ENCODE results near the gene LYZL6.

The LYZL6 gene

GRCh38 chr17:35927714-35928113 lies 15.8 kb downstream of the LYZL6 start:
- H3K4me1 ChIP-seq (ENCODE audit: control insufficient read depth, insufficient read depth, low read length, poor library complexity, severe bottlenecking): peaks cover 6% of the 10 kb centered on the region
- no peak overlapping the region for H3K4me3 ChIP-seq (ENCODE audit: insufficient read depth, low read depth, low read length, poor library complexity, severe bottlenecking)
- H3K36me3 ChIP-seq (ENCODE audit: control insufficient read depth, insufficient read depth, low read length): no peaks in the 10 kb centered on the region
- no peaks in the 10 kb centered on the region for H3K9me3 ChIP-seq (ENCODE audit: control insufficient read depth, low read length)
- no peak overlapping the region for H3K27ac ChIP-seq (ENCODE audit: insufficient read depth, low read length, poor library complexity, severe bottlenecking)
- DNase-seq: no peak
- H3K27me3 ChIP-seq (replicated peaks; ENCODE audit: control insufficient read depth, insufficient read depth, low read length, poor library complexity, severe bottlenecking): no peaks in the 10 kb centered on the region

DNA sequence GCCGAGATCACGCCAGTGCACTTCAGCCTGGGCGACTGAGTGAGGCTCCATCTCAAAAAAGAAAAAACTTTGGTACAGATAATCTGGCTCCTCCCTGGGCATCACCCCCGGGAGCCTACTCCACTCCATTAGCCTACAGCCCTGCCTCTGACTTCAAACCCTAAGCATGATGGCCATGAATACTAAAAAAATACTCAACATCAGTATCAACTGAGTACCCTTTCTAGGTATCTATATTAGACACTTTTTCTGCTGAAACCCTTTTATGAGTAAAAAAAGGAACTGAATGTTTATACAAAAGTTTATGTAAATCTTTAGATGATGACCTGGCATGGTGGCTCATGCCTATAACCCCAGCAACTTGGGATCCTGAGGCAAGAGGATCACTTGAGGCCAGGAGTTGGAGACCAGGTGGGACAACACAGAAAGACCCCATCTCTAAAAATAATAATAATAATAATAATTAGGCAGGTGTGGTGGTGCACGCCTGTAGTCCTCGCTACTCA lies 19.9 kb downstream of the LYZL6 start:
- Histone ChIP-seq H3K27ac (ENCODE audit: insufficient read depth, low read length, poor library complexity, severe bottlenecking) (no peak overlapping the region), H3K27me3 (replicated peaks; ENCODE audit: control insufficient read depth, insufficient read depth, low read length, poor library complexity, severe bottlenecking) (no peaks in the 10 kb centered on the region)

DNA sequence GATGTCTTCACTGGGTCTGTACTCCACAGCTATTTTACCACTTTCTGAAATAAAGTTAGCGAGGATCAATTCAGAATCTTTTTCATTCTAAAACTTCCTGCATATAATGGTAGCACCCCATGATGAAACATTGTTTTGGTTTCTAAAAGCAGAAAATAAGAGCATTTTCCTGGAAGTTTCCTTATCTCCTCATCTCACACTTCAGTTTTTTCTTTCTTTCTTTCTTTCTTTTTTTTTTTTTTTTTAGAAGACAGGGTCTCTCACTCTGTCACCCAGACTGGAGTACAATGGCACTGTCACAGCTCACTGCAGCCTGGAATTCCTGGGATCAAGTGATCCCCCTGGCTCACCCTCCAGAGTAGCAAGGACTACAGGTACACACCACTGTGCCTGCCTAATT lies 23.3 kb downstream of the LYZL6 start:
- no peak overlapping the region for H3K4me3 ChIP-seq (ENCODE audit: insufficient read depth, low read depth, low read length, poor library complexity, severe bottlenecking)
- H3K36me3 ChIP-seq (ENCODE audit: control insufficient read depth, insufficient read depth, low read length): no peaks in the 10 kb centered on the region
- no peak overlapping the region for H3K27ac ChIP-seq (ENCODE audit: insufficient read depth, low read length, poor library complexity, severe bottlenecking)
- H3K4me1 ChIP-seq (ENCODE audit: control insufficient read depth, insufficient read depth, low read length, poor library complexity, severe bottlenecking): no peaks in the 10 kb centered on the region
- H3K9me3 ChIP-seq (ENCODE audit: control insufficient read depth, low read length): no peaks in the 10 kb centered on the region
- DNase-seq: no peak
- no peaks in the 10 kb centered on the region for H3K27me3 ChIP-seq (replicated peaks; ENCODE audit: control insufficient read depth, insufficient read depth, low read length, poor library complexity, severe bottlenecking)

More for the DNA sequence above, 19.9 kb downstream of the LYZL6 start:
- Histone ChIP-seq H3K9me3 (ENCODE audit: control insufficient read depth, low read length) (no peaks in the 10 kb centered on the region), H3K4me1 (ENCODE audit: control insufficient read depth, insufficient read depth, low read length, poor library complexity, severe bottlenecking) (no peaks in the 10 kb centered on the region), H3K4me3 (ENCODE audit: insufficient read depth, low read depth, low read length, poor library complexity, severe bottlenecking) (no peak overlapping the region), H3K36me3 (ENCODE audit: control insufficient read depth, insufficient read depth, low read length) (no peaks in the 10 kb centered on the region)
- no peak for DNase-seq

- no peaks in the 10 kb centered on the region for H3K36me3 ChIP-seq (ENCODE audit: control insufficient read depth, insufficient read depth, low read length)
- H3K4me1 ChIP-seq (ENCODE audit: control insufficient read depth, insufficient read depth, low read length, poor library complexity, severe bottlenecking): no peaks in the 10 kb centered on the region
- H3K27ac ChIP-seq (ENCODE audit: insufficient read depth, low read length, poor library complexity, severe bottlenecking): no peak overlapping the region
- no peak for DNase-seq
- H3K27me3 ChIP-seq (replicated peaks; ENCODE audit: control insufficient read depth, insufficient read depth, low read length, poor library complexity, severe bottlenecking): no peaks in the 10 kb centered on the region
- H3K4me3 ChIP-seq (ENCODE audit: insufficient read depth, low read depth, low read length, poor library complexity, severe bottlenecking): no peak overlapping the region
- no peaks in the 10 kb centered on the region for H3K9me3 ChIP-seq (ENCODE audit: control insufficient read depth, low read length)
Observed at GRCh38 chr17:35918665-35919064, 24.8 kb downstream of the LYZL6 start.

DNA sequence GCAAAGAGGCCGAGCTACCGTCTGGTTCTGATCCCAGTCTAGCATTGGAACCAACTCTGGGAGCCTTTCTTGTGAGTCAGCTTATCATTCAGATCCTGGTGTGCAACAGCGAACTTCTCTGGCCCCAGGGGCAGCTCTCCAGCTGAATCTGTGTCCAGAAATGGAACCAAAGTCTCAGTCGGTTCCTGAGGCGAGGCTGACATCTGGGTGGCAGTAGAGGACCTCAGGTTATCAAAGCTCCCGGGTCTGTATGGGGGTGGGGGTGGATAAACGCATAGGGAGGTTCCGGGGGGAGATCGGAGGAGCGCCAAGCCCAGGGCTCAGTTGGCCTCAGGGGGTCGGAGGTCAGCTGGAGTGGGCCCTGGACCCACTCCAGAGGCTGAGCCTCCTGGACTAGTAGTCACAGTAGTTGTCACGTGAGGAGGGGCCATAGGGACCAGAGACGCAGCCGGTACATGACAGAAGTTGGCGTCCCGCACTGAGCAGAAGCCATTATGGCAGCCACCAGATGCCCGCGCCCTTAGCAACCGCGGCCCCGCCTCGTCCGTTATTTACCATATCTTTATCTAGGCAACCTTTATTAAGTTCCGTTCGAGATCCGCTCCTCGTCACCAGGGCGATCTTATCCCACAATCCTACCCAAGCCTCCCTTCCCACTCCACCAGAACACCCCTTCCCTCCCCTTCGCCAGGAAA lies 25.8 kb downstream of the LYZL6 start:
- Histone ChIP-seq H3K27ac (ENCODE audit: insufficient read depth, low read length, poor library complexity, severe bottlenecking) (no peak overlapping the region), H3K36me3 (ENCODE audit: control insufficient read depth, insufficient read depth, low read length) (no peaks in the 10 kb centered on the region), H3K9me3 (ENCODE audit: control insufficient read depth, low read length) (no peaks in the 10 kb centered on the region), H3K4me3 (ENCODE audit: insufficient read depth, low read depth, low read length, poor library complexity, severe bottlenecking) (no peak overlapping the region), H3K4me1 (ENCODE audit: control insufficient read depth, insufficient read depth, low read length, poor library complexity, severe bottlenecking) (no peaks in the 10 kb centered on the region), H3K27me3 (replicated peaks; ENCODE audit: control insufficient read depth, insufficient read depth, low read length, poor library complexity, severe bottlenecking) (no peaks in the 10 kb centered on the region)
- DNase-seq: no peak

DNA sequence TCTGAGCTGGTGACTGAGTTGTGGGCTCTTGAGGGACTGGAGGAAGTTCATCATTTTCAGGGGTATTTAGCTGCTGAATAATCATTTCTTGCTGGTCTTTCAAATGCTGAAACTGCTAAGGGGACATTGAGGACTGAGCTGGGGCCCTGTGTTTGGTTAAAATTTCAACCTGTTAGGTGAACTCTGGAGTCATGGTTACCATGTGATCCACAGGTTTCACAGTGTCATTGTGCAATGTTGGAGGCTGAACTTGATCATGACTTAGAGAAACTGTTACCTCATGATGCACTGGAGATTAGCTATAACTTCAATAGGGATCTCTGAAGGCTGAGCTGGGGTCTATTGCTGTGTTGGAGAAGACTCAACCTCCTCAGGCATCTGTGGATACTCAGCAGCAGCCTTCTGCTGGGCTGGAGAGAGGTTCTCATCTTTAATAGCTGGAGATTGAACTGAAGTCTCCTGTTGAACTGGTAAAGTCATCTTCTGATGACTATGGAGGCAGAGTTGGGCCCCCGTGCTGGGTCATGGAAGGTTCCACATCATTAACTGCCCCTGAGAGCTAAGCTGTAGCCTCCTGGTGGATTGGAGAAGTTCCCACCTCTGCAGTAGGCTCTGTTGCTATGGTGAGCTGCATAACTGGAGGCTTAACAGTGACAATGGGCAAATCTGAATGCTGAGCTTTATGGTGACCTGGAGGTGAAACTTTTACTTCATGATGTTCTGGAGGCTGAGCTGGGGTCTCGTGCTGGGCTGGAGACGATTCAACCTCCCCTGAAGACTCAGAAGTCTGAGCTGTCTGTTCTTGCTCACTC lies 28.2 kb downstream of the LYZL6 start:
- Histone ChIP-seq H3K36me3 (ENCODE audit: control insufficient read depth, insufficient read depth, low read length) (no peaks in the 10 kb centered on the region), H3K4me1 (ENCODE audit: control insufficient read depth, insufficient read depth, low read length, poor library complexity, severe bottlenecking) (no peaks in the 10 kb centered on the region), H3K27me3 (replicated peaks; ENCODE audit: control insufficient read depth, insufficient read depth, low read length, poor library complexity, severe bottlenecking) (no peaks in the 10 kb centered on the region), H3K27ac (ENCODE audit: insufficient read depth, low read length, poor library complexity, severe bottlenecking) (no peak overlapping the region), H3K4me3 (ENCODE audit: insufficient read depth, low read depth, low read length, poor library complexity, severe bottlenecking) (no peak overlapping the region), H3K9me3 (ENCODE audit: control insufficient read depth, low read length) (no peaks in the 10 kb centered on the region)
- DNase-seq: no peak

GRCh38 chr17:35914354-35914753 lies 29.2 kb downstream of the LYZL6 start:
- H3K4me1 ChIP-seq (ENCODE audit: control insufficient read depth, insufficient read depth, low read length, poor library complexity, severe bottlenecking): no peaks in the 10 kb centered on the region

GRCh38 chr17:35913609-35914008 lies 29.9 kb downstream of the LYZL6 start:
- Histone ChIP-seq H3K27me3 (replicated peaks; ENCODE audit: control insufficient read depth, insufficient read depth, low read length, poor library complexity, severe bottlenecking) (no peaks in the 10 kb centered on the region), H3K27ac (ENCODE audit: insufficient read depth, low read length, poor library complexity, severe bottlenecking) (no peak overlapping the region), H3K36me3 (ENCODE audit: control insufficient read depth, insufficient read depth, low read length) (no peaks in the 10 kb centered on the region), H3K9me3 (ENCODE audit: control insufficient read depth, low read length) (no peaks in the 10 kb centered on the region), H3K4me1 (ENCODE audit: control insufficient read depth, insufficient read depth, low read length, poor library complexity, severe bottlenecking) (no peaks in the 10 kb centered on the region), H3K4me3 (ENCODE audit: insufficient read depth, low read depth, low read length, poor library complexity, severe bottlenecking) (no peak overlapping the region)
- no peak for DNase-seq

More at GRCh38 chr17:35914354-35914753, 29.2 kb downstream of the LYZL6 start:
- no peak overlapping the region for H3K27ac ChIP-seq (ENCODE audit: insufficient read depth, low read length, poor library complexity, severe bottlenecking)
- H3K9me3 ChIP-seq (ENCODE audit: control insufficient read depth, low read length): no peaks in the 10 kb centered on the region
- H3K27me3 ChIP-seq (replicated peaks; ENCODE audit: control insufficient read depth, insufficient read depth, low read length, poor library complexity, severe bottlenecking): no peaks in the 10 kb centered on the region
- H3K36me3 ChIP-seq (ENCODE audit: control insufficient read depth, insufficient read depth, low read length): no peaks in the 10 kb centered on the region
- no peak for DNase-seq
- H3K4me3 ChIP-seq (ENCODE audit: insufficient read depth, low read depth, low read length, poor library complexity, severe bottlenecking): no peak overlapping the region

- DNase-seq: no peak
- Histone ChIP-seq H3K27me3 (replicated peaks; ENCODE audit: control insufficient read depth, insufficient read depth, low read length, poor library complexity, severe bottlenecking) (no peaks in the 10 kb centered on the region), H3K27ac (ENCODE audit: insufficient read depth, low read length, poor library complexity, severe bottlenecking) (no peak overlapping the region), H3K4me3 (ENCODE audit: insufficient read depth, low read depth, low read length, poor library complexity, severe bottlenecking) (no peak overlapping the region), H3K9me3 (ENCODE audit: control insufficient read depth, low read length) (no peaks in the 10 kb centered on the region), H3K4me1 (ENCODE audit: control insufficient read depth, insufficient read depth, low read length, poor library complexity, severe bottlenecking) (no peaks in the 10 kb centered on the region), H3K36me3 (ENCODE audit: control insufficient read depth, insufficient read depth, low read length) (no peaks in the 10 kb centered on the region)
Observed at GRCh38 chr17:35912942-35913341, 30.6 kb downstream of the LYZL6 start.

GRCh38 chr17:35912339-35912912 lies 31.1 kb downstream of the LYZL6 start:
- H3K27me3 ChIP-seq (replicated peaks; ENCODE audit: control insufficient read depth, insufficient read depth, low read length, poor library complexity, severe bottlenecking): no peaks in the 10 kb centered on the region
- H3K4me3 ChIP-seq (ENCODE audit: insufficient read depth, low read depth, low read length, poor library complexity, severe bottlenecking): no peak overlapping the region
- H3K9me3 ChIP-seq (ENCODE audit: control insufficient read depth, low read length): no peaks in the 10 kb centered on the region
- H3K27ac ChIP-seq (ENCODE audit: insufficient read depth, low read length, poor library complexity, severe bottlenecking): no peak overlapping the region
- H3K4me1 ChIP-seq (ENCODE audit: control insufficient read depth, insufficient read depth, low read length, poor library complexity, severe bottlenecking): no peaks in the 10 kb centered on the region
- no peak for DNase-seq
- H3K36me3 ChIP-seq (ENCODE audit: control insufficient read depth, insufficient read depth, low read length): no peaks in the 10 kb centered on the region

All from effector memory CD4-positive, alpha-beta T cell (primary cell).